Liver (tissue), 3 donors: Measurements from ENCODE around the gene ANKRD44.

Source experiments
- CTCF ChIP-seq: fragments of 150-350 bp; IDR thresholded peaks from 2 replicates; pipeline ENCODE4 v1.5.1; 2017; ENCODE audit warnings: improper control_type of control experiment, low read depth, low read length; ENCODE audit not compliant: missing input control
- FOXA1 ChIP-seq: IDR thresholded peaks from 2 replicates; pipeline ENCODE4 v1.6.1; 2016; ENCODE audit warnings: antibody characterized with exemption
- GABPA ChIP-seq, 2 donors: IDR thresholded peaks in 1 of 2; conservative IDR thresholded peaks in 1 of 2; 2 replicates each; pipeline ENCODE4 v1.6.1; 2016; ENCODE audit warnings: antibody characterized with exemption in 2 of 2, mild to moderate bottlenecking in 1 of 2, moderate library complexity in 1 of 2
- HNF4A ChIP-seq, 2 donors: conservative IDR thresholded peaks; 2 replicates each; pipeline ENCODE4 v1.6.1; 2016; ENCODE audit warnings: antibody characterized with exemption in 2 of 2, mild to moderate bottlenecking in 2 of 2
- JUND ChIP-seq, 2 donors: IDR thresholded peaks; 2 replicates each; pipeline ENCODE4 v1.6.1; 2016; ENCODE audit warnings: antibody characterized with exemption in 2 of 2
- MAX ChIP-seq: IDR thresholded peaks from 2 replicates; pipeline ENCODE4 v1.6.1; 2016; ENCODE audit warnings: antibody characterized with exemption
- RAD21 ChIP-seq, 2 donors: IDR thresholded peaks; 2 replicates each; pipeline ENCODE4 v1.6.1; 2016; ENCODE audit warnings: antibody characterized with exemption in 2 of 2, mild to moderate bottlenecking in 2 of 2
- REST ChIP-seq: IDR thresholded peaks from 2 replicates; pipeline ENCODE4 v1.6.1; 2016; ENCODE audit warnings: antibody characterized with exemption, mild to moderate bottlenecking
- RXRA ChIP-seq, 2 donors: IDR thresholded peaks; 2 replicates each; pipeline ENCODE4 v1.6.1; 2017 to 2018; ENCODE audit warnings: antibody characterized with exemption in 2 of 2, mild to moderate bottlenecking in 1 of 2
- SP1 ChIP-seq: IDR thresholded peaks from 2 replicates; pipeline ENCODE4 v1.6.1; 2018; ENCODE audit warnings: antibody characterized with exemption, mild to moderate bottlenecking
- TAF1 ChIP-seq: conservative IDR thresholded peaks from 2 replicates; pipeline ENCODE4 v1.6.1; 2016; ENCODE audit warnings: antibody characterized with exemption, mild to moderate bottlenecking
- donor health status: healthy.
- donor health status: healthy.

GRCh38 chr2:197149546-197149945 lies 161.0 kb downstream of the ANKRD44 start:
- TF ChIP-seq CTCF (no peak), HNF4A (conservative IDR thresholded peaks at IDR 0.05) (no peak), TAF1 (no peak), SP1 (no peak), JUND (IDR thresholded peaks at IDR 0.05) (no peak), RAD21 (IDR thresholded peaks at IDR 0.05) (no peak), FOXA1 (no peak), MAX (no peak), GABPA (IDR thresholded peaks at IDR 0.05 in 1 of 2, conservative IDR thresholded peaks at IDR 0.05 in 1 of 2) (no peak), REST (no peak), RXRA (IDR thresholded peaks at IDR 0.05) (no peak)
